NCI-H187 (cell line): ENCODE measurements around the gene LMNTD2.

ENCODE experiments used
- DNase-seq, 2 experiments: peaks; one replicate each; lab custom pipeline; 2025; lab: John Stamatoyannopoulos, UW

The LMNTD2 gene

DNA sequence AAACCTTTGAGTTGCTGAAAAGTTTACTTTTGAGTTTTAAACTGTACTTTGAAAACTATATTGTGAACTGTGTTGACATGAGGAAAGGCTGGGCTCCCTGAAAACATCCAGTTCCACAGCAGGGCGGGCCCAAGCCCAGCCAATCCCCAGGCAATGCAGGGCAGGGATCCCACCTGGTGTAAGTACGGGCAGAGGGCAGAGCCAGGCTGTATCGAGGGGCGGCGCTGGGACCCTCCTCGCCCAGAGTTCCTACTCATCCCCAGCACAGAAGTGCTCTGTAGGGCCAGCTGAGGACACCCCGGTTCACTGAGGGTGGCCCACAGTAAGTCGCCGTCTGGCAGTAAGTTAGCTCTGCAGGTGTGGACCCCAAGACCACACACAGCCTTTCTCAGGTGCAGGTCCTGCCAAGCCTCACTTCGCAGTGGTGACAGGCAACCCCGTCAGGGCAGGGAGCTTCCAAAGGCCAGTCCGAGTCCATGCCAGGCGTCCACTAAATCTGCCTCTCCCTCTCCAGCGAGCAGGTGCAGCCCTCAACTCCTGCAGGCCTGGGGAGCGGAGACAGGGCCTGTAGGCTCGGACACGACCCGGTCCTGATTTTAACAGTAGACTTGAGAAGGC, 6.6 kb upstream of the LMNTD2 start:
- no peak for DNase-seq

DNA sequence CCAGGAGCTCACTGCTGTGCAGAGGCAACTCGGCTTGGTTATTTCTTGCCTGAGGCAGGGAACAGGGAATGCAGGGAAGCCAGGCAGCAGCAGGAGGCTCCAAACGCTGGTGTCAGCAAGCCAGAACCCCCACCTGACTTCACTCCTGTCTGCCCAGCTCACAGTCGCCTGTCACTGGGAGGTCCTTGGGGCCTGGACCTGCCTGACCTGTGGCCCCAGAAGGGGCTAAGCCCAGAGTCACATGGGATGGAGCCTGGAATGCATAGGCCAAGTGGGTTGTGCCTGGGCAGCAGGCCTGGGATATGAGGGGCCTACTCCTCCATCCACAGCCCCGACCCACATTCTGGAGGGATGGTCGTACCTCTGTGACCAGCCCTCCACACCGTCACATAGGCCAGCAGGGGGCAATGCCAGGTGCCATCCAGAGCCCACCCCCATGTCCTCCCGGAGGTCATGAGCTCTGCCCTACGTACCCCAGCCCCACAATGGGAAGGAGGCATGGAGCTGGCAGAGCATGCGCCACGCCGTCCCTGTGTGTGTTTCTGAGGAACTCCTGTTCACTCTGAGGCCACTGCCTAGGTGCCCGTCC, 5.5 kb upstream of the LMNTD2 start:
- no peak for DNase-seq

DNA sequence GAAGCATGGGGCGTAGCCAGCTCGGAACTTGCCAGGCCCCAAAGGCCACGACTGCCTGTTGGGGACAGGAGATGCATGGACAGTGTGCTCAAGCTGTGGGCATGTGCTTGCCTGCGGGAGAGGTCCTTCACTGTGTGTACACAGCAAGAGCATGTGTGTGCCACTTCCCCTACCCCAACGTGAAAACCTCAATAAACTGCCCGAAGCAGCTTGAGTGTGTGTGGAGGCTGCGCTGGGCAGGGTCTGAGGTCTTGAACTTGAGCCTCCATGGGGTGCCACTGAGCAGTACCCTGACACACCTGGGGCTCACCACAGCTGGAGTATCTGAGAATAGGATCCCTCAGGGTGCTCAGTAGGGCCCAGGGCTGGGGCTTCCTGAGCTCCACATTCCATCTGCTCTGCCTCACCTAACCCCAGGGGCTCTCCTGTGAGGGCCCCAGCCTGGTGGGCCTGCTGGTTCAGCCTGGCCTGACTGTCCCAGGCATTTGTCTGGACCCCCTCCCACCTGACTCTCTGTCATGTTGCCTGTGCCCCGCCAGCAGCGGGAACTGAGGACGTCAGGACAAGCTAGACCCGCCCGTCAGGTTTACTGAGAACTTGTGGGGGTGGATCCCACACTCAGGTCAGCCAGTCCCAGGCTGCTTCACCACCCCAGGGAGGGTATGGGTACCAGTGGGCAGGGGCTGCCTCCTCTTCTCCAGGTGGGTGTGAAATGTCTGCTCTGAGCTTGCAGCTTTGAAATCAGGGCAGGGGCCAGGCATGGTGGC, 3.5 kb upstream of the LMNTD2 start:
- DNase-seq: no peak

DNA sequence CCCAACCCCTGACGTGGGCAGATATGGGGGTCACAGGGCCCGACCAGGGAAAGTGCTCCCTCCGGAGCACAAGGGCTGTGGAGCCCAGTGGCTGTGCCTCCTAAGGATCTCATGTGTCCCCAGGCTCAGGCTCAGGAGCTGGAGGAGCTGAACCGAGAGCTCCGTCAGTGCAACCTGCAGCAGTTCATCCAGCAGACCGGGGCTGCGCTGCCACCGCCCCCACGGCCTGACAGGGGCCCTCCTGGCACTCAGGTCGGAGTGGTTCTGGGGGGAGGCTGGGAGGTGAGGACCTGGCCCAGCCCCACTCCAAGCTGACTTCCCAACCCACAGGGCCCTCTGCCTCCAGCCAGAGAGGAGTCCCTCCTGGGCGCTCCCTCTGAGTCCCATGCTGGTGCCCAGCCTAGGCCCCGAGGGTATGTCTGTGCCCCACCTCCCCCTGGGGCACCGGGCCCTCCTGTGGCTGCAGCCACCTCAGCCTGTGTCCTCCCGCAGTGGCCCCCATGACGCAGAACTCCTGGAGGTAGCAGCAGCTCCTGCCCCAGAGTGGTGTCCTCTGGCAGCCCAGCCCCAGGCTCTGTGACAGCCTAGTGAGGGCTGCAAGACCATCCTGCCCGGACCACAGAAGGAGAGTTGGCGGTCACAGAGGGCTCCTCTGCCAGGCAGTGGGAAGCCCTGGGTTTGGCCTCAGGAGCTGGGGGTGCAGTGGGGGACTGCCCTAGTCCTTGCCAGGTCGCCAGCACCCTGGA, 2.7 kb upstream of the LMNTD2 start:
- no peak for DNase-seq

DNA sequence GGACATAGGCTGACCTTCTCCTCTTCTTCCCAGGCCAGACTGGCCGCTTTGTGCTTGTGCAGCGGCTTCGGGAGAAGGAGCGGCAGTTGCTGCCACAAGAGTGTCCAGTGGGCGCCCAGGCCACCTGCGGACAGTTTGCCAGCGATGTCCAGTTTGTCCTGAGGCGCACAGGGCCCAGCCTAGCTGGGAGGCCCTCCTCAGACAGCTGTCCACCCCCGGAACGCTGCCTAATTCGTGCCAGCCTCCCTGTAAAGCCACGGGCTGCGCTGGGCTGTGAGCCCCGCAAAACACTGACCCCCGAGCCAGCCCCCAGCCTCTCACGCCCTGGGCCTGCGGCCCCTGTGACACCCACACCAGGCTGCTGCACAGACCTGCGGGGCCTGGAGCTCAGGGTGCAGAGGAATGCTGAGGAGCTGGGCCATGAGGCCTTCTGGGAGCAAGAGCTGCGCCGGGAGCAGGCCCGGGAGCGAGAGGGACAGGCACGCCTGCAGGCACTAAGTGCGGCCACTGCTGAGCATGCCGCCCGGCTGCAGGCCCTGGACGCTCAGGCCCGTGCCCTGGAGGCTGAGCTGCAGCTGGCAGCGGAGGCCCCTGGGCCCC, 1.6 kb upstream of the LMNTD2 start:
- no peak for DNase-seq

DNA sequence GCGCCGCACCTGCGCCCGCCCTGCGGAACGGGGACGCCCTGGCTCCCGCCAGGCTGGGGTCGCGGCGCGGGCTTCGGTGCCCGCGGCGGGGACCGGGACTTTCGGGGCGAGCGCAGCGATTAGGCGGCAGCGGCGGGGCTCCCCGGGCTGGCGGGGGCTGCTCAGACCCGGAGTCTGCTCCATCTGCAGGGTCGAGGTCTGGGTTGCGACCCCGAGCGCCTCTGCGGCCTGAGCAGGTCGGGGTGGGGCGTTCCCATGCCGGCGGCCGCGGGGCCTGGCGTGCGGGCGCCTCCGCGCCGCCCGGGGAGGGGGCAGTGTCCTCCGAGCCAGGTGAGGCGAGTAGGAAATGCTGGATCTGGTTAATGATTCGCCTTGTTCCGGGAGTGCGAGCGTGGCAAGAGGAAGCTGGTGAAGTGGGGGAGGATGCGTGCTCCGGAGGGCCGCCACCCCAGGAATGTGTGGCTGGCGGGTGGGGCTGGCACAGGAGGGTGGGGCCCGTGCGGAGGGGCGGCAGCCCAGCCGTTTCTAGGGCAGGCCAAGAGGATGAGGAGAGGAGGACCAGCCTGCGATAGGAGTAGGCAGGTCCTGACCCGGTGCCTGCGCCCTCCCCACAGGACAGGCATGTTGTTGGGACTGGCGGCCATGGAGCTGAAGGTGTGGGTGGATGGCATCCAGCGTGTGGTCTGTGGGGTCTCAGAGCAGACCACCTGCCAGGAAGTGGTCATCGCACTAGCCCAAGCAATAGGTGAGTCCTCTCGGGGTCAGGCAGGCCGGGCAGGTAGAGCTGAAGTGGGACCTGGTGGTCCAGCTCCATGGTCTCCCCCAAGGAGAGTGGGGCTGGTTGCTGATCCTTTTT, 838 bp upstream of the LMNTD2 start:
- no peak for DNase-seq

DNA sequence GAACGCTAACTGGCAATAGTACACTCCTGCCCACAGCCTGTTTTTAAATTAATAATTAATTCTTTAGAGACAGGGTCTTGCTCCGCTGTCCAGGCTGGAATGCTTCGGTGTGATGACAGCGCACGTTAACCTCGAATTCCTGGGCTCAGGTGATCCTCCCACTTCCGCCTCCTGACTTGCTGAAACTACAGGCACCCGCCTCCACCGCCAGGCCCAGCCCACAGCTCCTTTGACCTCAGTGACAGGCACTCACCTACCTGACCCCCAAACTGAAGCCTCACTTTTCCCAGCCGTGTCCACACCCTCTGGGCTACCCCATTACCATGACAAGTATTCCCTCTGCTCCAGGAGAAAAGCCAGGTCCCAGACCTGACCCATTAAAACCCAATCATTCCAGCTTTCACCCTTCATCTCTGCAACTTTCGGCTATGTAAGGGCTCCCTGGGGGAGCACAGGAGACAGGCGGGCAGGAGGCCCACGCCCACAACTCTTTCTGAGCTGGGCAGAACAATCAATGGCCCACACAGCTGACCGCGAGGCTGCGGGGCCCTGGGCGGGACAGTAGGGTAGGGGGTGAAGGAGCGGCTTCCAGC, 730 bp downstream of the LMNTD2 start:
- DNase-seq: no peak

DNA sequence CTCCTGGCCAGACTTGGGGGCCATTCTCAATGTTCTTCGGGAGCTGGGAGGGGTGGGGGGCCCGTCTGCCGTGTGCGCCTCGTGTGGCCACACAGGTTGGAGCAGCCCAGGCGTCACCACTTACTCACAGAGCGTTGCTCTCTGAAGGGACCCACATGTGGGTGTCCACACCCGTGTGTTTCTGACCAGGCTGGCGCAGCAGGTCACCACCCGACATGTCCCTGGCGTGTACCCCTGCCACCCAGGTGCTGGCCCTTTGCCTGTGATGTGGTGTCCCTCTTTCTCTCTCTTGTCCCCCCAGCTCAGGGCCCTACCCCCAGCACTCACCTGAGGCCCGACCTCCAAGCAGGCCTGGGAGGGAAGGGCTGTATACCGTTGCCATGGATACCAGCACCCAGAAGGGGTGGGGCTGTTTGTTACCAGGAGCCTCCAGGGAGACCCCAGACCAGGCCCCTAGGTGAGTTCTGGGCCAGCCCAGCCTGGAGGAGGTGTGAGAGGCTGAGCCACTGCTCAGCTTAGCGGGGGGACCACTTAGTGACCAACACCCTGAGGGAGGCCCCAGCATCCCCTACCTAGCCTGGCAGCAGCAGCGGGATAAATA, 1.4 kb downstream of the LMNTD2 start:
- DNase-seq: no peak

DNA sequence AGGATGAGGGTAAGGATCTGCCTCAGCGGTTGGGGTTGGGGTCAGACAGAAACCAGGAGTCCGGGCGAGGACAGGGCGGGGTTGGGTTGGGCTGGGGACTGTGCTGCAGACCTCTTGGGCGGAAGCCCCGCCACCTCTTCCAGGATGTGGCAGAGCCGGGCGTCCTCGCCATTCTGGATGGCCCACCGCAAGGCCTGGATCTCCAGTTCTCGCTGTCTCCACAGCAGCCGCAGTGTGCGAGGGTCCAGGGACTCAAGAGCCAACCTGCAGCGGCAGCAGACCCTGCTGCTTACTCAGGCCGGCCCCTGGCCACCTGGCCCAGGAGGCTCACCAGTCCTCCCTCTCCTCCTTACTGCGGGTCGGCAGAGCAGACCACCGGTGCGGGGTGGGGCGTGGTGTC, 2.0 kb downstream of the LMNTD2 start:
- no peak for DNase-seq

DNA sequence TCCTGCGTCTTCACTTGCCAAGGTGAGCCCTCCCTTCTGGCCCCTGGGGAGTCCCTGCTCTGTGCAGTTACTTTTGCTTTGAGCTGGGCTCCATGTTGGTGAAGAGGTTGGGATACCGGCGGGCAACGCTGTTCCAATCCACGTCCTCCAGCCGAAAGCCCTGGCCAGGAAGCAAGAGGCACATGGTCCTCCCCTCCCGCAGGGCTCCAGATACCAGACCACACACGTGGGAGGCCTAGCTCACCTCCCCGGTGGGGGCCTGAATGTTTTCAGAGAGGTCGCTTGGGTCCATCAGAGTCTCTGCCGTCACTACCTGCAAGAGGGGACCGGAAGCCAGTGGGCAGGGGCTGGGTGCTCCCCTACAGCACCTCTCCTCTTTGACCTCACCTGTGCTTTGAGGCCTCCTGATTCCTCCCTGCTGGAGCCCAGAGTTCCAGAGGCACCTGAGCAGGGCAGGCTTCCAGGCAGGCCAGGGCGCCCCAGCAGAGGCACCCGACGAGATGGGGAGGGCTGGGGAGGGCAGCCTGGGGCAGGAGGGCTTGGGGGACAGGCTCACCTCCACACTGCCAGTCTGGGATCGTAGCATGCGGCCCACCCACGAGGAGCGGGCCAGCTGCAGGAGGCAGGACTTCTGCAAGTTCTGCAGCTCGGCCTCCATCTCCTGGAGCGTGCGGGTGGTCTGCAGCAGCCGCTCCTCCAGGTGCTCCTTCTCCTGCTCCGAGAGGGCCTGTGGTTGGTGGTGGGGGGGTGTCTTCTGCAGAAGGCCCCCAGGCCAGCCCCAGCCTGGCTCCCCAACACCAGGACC, 3.0 kb downstream of the LMNTD2 start:
- DNase-seq: no peak

DNA sequence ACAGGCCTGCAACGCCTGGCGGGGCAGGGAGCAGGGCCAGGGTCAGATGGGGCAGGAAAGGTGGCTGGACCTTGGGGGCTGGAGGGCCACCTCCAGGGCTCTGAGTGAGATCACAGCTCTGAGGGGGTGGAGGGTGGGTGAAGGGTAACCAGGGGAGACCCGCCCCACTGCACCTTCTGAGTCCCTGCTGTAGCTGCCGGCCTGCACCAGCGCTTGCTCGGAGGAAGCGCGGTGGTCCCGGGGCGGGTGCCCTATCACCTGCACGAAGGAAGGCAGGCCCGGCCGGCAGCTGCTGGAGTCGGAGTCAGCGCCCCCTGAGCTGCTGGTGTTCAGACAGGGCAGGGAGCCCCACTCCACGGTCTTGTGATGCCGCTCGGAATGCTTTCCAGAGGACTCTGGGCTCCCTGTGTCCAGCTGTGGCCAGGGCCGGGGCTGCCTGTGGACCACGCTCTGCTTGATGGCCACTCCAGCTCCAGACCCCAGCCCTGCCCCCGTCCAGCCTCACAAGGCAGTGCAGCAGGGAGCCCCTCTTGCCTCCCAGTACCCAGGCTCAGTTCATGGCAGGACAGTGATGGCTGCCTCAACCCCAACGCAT, 3.8 kb downstream of the LMNTD2 start:
- no peak for DNase-seq

DNA sequence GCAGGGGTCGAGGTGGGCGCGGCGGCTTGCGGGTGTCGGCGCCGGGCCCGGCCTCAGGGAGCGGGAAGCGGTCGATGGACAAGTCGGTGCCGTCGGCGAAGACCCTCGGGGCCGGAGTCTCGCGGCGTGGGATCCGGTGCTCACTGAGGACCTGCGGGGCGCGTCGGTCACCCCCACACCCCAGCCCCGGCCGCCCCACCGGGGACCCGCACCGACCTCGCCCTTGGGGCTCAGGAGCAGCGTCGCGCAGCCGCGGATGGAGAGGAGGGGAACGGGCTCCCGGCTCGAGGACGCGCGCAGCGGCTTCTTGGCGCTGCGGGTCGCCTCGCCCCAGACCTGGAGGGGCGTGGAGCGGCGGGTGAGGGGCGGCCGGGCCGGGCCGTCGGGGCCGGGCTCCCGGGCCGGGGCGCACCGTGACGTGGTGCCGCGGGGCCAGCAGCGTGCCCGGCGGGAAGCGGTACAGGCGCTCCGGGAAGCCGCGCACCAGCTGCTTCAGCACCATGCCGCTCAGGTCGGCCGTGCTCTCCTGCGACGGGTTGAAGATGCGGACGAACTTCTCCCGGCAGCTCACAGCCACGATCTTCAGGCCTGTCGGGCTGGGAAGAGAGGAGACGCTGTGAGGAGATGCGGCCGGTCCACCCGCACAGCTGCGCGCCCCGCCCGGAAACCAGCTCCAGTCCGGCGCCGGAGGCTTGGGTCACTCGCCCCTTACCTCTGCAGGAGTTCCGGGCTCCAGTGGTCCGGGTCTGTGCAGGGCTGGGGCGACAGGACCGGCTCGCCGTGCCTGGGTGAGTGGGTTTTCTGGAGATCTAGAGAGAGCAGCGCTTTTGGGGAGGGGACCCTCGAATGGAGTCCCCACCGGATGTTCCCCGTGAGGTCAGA, 4.5 kb downstream of the LMNTD2 start:
- DNase-seq: no peak

DNA sequence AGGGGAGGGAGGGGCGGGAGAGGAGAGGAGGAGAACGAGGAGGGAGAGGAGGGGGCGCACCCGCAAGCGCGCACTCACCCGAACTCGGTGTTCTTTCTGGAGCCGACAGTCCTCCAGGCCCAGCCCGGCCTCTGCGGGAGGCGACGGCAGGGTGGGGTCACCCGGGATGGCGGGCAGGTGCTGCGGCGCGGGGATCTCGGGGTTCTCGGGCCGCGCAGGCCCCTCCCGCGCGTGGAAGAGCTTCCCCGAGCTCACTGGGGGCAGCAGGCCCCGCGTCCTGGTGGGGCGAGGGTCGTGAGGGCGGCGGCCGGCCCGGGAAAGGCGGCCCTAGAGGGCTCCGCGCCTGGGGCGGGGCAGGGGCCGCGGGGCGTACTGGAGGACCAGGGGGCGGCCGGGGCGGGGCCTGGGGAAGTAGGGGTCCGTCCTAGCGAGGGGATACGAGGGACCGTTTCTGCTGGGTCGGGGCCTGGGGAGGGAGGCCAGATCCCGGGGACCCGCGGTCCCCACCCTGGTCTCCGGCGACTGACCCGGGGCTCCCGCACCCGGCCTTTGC, 5.2 kb downstream of the LMNTD2 start:
- DNase-seq: no peak

DNA sequence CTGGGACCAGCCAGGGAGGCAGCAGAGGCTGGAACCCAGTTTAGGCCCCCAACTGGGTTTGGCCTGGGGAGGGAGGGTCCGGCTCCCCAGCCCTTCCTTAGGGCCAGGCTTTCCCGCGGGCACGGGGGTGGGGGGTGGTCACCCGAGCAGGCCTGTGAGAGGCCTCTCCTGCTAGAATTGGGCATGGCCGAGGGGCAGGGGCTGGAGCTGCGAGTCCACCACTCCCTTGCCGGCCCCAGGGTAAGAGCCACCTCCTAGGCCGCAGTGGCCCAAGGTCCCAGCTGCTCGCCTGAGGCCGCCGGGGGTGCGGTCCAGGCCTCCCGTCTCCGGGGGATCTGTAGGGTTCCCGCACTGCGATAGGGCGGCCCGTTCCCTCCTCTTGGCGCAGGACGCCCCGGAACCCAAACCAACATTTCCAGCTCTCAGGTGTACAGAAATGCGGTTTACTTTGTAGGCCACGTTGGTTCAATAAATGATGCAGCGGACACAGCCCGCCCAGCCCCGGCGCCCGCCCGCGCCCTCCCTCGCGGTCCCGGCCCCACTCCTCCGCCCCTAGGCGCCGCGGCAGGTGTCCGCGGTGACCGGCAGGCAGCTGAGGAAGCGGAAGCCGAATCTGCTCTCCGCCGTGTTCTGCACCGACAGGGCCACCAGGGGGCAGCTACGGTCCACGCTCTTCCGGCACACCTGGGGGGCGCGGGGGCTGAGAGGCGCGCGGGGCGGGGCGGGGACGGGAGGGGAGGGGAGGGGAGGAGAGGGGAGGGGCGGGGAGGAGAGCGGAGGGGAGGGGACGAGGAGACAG, 5.9 kb downstream of the LMNTD2 start:
- DNase-seq: peak; percentile 61 to 86

DNA sequence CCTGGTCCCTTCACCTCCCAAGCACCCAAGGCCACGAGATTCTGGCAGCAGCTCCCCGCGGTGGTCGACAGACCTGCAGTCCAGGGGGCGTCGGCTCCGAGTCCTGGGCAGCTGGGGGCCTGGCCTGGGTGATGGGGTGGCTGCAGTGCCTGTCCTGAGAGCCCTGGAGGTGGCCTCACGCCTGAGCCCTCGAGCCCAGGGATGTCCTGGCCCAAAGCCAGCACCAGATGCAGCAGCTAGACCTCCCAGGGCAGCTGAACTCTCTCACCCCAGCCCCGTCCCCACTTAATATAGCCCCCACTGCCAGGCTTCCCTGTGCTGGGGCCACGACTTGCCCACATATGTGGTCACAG, 6.6 kb downstream of the LMNTD2 start:
- no peak for DNase-seq

DNA sequence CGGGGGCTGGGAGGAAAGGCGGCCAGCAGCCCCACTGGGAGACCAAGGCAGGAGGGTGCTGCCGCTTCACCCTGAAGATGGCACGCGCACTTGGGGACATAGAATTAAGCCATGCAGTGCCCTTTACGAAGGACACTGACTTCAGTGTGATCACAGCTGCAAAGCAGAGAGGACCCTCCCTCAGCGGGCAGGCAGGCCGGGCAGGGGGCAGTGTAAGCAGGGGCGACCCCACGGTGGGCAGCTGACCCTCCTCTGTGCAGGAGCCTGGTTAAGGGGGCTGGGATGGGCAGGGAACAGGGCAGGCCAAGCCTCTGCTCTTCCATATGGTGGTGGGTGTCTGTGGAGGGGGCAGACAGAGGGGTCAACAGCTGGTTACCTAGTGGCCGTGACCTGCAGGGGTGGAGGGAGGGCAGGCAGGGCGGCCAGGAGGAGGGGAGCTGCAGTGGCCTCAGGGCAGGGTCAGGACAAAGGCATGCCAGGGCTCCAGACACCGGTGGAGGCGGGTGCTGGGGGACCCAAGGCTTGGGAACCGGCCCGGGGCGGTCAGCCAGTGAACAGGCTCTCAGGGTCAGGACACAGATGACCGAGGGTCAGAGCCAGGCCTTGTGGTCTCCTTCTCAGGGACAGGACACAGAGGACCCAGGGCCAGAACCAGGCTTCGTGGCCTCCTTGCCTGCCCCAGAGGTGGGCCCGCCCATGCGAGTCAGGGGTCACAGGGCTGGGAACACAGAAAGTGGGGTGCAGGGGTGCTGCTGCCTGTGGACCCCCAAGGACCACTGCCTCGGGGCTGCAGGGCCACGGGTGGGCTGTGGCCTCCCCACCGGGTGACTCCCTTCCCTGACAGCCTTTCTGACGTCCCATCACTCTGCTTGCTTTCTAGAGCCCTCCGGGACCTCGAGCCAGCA, 7.2 kb downstream of the LMNTD2 start:
- DNase-seq: no peak
